Endothelial cell of umbilical vein (primary cell): ENCODE data around the gene IGSF3. TPM values are rescaled to one million over a fixed set of nuclear protein-coding genes. Genes with fewer than 3 reads are reported as not detected.
"Not testable (repeated sequence)": the region's sequence is repeated elsewhere in the genome, so short reads cannot be mapped to it uniquely, and the experiment has no call there.

Experiments used
- BruUV-seq: library from RNA; stranded (reverse); fragments of 400-500 nt; replicated peaks from 2 replicates; lab custom pipeline; 2021; lab: Mats Ljungman, UMichigan
- CTCF ChIA-PET: fragments of 300-600, 350-600 bp; sonication (Branson Sonifier 250); formaldehyde crosslinking; loops from one replicate; lab custom pipeline; 2021; ENCODE audit warnings: antibody characterized with exemption, inconsistent platforms; lab: Charles Lee
- POLR2A ChIA-PET: fragments of 300-600, 350-600 bp; sonication (Branson Sonifier 250); formaldehyde crosslinking; loops from one replicate; lab custom pipeline; 2021; ENCODE audit warnings: antibody characterized with exemption, inconsistent platforms; lab: Charles Lee
- DNase-seq: peaks from one replicate; pipeline ENCODE4 v3.0.0-alpha.2; 2011; ENCODE audit warnings: low read depth, low spot score
- FAIRE-seq: peaks from 2 replicates; lab custom pipeline; 2011; peaks lifted over from hg19 to GRCh38; lab: Jason Lieb, UNC
- H2AFZ ChIP-seq: 2 replicates; pipeline ENCODE4 v1.6.0; 2012; ENCODE audit warnings: low read depth, low read length, control low read depth, inconsistent platforms
- H3K27ac ChIP-seq: 2 replicates; pipeline ENCODE4 v1.5.1; 2011; ENCODE audit warnings: low read depth, mild to moderate bottlenecking, control low read depth, low read length, moderate library complexity; ENCODE audit not compliant: insufficient read depth
- H3K27me3 ChIP-seq, 2 experiments: 2 replicates each; pipeline versions ENCODE4 v1.6.0 to v1.6.1; 2011; ENCODE audit warnings: low read length in 2 of 2, mixed read lengths in 1 of 2; ENCODE audit not compliant: control insufficient read depth in 2 of 2, insufficient read depth in 2 of 2
- H3K36me3 ChIP-seq, 2 experiments: 2 replicates in 1 of 2; 3 replicates in 1 of 2; pipeline ENCODE4 v1.5.1; 2011; ENCODE audit warnings: low read length in 2 of 2, mild to moderate bottlenecking in 1 of 2, moderate library complexity in 1 of 2; ENCODE audit not compliant: control insufficient read depth in 2 of 2, insufficient read depth in 2 of 2; ENCODE audit errors: extremely low read depth in 1 of 2
- H3K4me1 ChIP-seq: 3 replicates; pipeline ENCODE4 v1.5.1; 2011; ENCODE audit warnings: mild to moderate bottlenecking, low read length; ENCODE audit not compliant: control insufficient read depth, insufficient read depth; ENCODE audit errors: extremely low read depth
- H3K4me2 ChIP-seq: 2 replicates; pipeline ENCODE4 v1.6.1; 2011; ENCODE audit warnings: low read length, control low read depth, mixed read lengths; ENCODE audit not compliant: insufficient read depth
- H3K4me3 ChIP-seq, 3 experiments: fragments of 200-600 bp in 1 of 3; sonication (generic), shearing (Covaris generic) in 1 of 3; replicated peaks in 1 of 3; 2 replicates each; pipeline ENCODE4 v1.5.1; 2011 to 2016; ENCODE audit warnings: control low read depth in 3 of 3, low read length in 3 of 3, mild to moderate bottlenecking in 2 of 3, inconsistent platforms in 1 of 3, low read depth in 1 of 3, moderate library complexity in 1 of 3; ENCODE audit not compliant: insufficient read depth in 1 of 3
- H3K79me2 ChIP-seq: 2 replicates; pipeline ENCODE4 v1.6.0; 2012; ENCODE audit warnings: low read length, inconsistent platforms; ENCODE audit not compliant: control insufficient read depth, insufficient read depth
- H3K9ac ChIP-seq: replicated peaks from 2 replicates; pipeline ENCODE3; 2011; ENCODE audit warnings: low read length, control low read depth; ENCODE audit not compliant: insufficient read depth; ENCODE audit errors: extremely low read depth
- H3K9me1 ChIP-seq: replicated peaks from 3 replicates; pipeline ENCODE4 v1.6.0; 2011; ENCODE audit warnings: mild to moderate bottlenecking, low read length; ENCODE audit not compliant: control insufficient read depth, insufficient read depth; ENCODE audit errors: extremely low read depth
- H3K9me3 ChIP-seq: replicated peaks from 2 replicates; pipeline ENCODE4 v1.5.1; 2012; ENCODE audit warnings: low read length, inconsistent platforms; ENCODE audit not compliant: control insufficient read depth, insufficient read depth
- H4K20me1 ChIP-seq: replicated peaks from 2 replicates; pipeline ENCODE3; 2011; ENCODE audit warnings: mild to moderate bottlenecking, low read length; ENCODE audit not compliant: control insufficient read depth, insufficient read depth; ENCODE audit errors: extremely low read depth
- dilution Hi-C: fragments of 300-500 bp; cut with MboI; formaldehyde crosslinking; loops from one replicate; pipeline ENCODE4 v1.15.0; 2019; ENCODE audit warnings: low sequenced_read_pairs; ENCODE audit not compliant: extremely low pct_ligation_motif_present
- intact Hi-C: fragments of 100-400 bp; cut with micrococcal nuclease; formaldehyde crosslinking; loops from one replicate; pipeline ENCODE4 v1.10.0; 2022
- polyA plus RNA-seq, 4 experiments: library from polyadenylated mRNA; depleted of rRNA in 3 of 4; stranded (reverse) in 3 of 4; unstranded in 1 of 4; fragments of >200 nt; gene quantifications; 2 replicates each; pipeline versions ENCODE4 v1.2.1 to v1.2.3, GENCODE V29; 2011 to 2012; ENCODE audit warnings: missing spikeins in 1 of 4
- total RNA-seq: library from RNA; stranded (reverse); gene quantifications from 2 replicates; pipeline ENCODE4 v1.2.3, GENCODE V29; 2021

The IGSF3 gene
- total and polyA plus RNA-seq, 2 donors (not counting 3 experiments of a cell fraction or from before 2014, with no cell fraction given) = 0.63 to 2.2 TPM

GRCh38 chr1:116634386-116634785 is 33.1 kb downstream of the IGSF3 start:
- H3K4me3 ChIP-seq, H2AFZ ChIP-seq, intact Hi-C loops, H3K9ac ChIP-seq, H3K27me3 ChIP-seq, H4K20me1 ChIP-seq, H3K27ac ChIP-seq, POLR2A ChIA-PET, FAIRE-seq, CTCF ChIA-PET, H3K79me2 ChIP-seq, dilution Hi-C loops, H3K36me3 ChIP-seq, H3K9me1 ChIP-seq, H3K9me3 ChIP-seq, H3K4me1 ChIP-seq, DNase-seq, H3K4me2 ChIP-seq, BruUV-seq: not testable (repeated sequence)

- H2AFZ ChIP-seq, CTCF ChIA-PET, dilution Hi-C loops, H3K4me1 ChIP-seq, H3K9ac ChIP-seq, H3K79me2 ChIP-seq, H3K36me3 ChIP-seq, H3K4me3 ChIP-seq, H3K27ac ChIP-seq, H3K4me2 ChIP-seq, DNase-seq, BruUV-seq, H3K9me3 ChIP-seq, H3K9me1 ChIP-seq, H3K27me3 ChIP-seq, intact Hi-C loops, FAIRE-seq, POLR2A ChIA-PET, H4K20me1 ChIP-seq: not testable (repeated sequence)
Observed at GRCh38 chr1:116631996-116632925, 35.3 kb downstream of the IGSF3 start.

- dilution Hi-C loops, H3K36me3 ChIP-seq, DNase-seq, H3K79me2 ChIP-seq, H3K4me1 ChIP-seq, H3K9ac ChIP-seq, POLR2A ChIA-PET, H3K9me3 ChIP-seq, BruUV-seq, H2AFZ ChIP-seq, H3K27ac ChIP-seq, CTCF ChIA-PET, H3K9me1 ChIP-seq, H3K27me3 ChIP-seq, H4K20me1 ChIP-seq, H3K4me3 ChIP-seq, FAIRE-seq, intact Hi-C loops, H3K4me2 ChIP-seq: not testable (repeated sequence)
Observed at GRCh38 chr1:116631554-116631953, 36.0 kb downstream of the IGSF3 start.

GRCh38 chr1:116630057-116630456 is 37.5 kb downstream of the IGSF3 start:
- intact Hi-C loops, H3K9me3 ChIP-seq, H4K20me1 ChIP-seq, H3K9ac ChIP-seq, dilution Hi-C loops, H3K4me1 ChIP-seq, H3K4me2 ChIP-seq, BruUV-seq, H3K27ac ChIP-seq, H3K79me2 ChIP-seq, H3K9me1 ChIP-seq, FAIRE-seq, H3K36me3 ChIP-seq, DNase-seq, POLR2A ChIA-PET, H3K27me3 ChIP-seq, H3K4me3 ChIP-seq, CTCF ChIA-PET, H2AFZ ChIP-seq: not testable (repeated sequence)
